Keratinocyte (primary cell): Measurements from ENCODE around the gene GNG14. TPM values are rescaled to one million over a fixed set of nuclear protein-coding genes. Genes with fewer than 3 reads are reported as not detected.

Source experiments
- DNase-seq: peaks from one replicate; pipeline ENCODE4 v3.0.0-alpha.2; 2011; ENCODE audit warnings: low read depth, missing footprints, low spot score
- FAIRE-seq: peaks from 2 replicates; lab custom pipeline; 2011; peaks lifted over from hg19 to GRCh38; lab: Jason Lieb, UNC
- H2AFZ ChIP-seq: 2 replicates; pipeline ENCODE4 v1.6.0; 2012; ENCODE audit warnings: low read length, control low read depth, inconsistent platforms; ENCODE audit not compliant: control insufficient read depth
- H3K27ac ChIP-seq: 2 replicates; pipeline ENCODE4 v1.5.1; 2011; ENCODE audit warnings: low read length; ENCODE audit not compliant: control insufficient read depth, insufficient read depth
- H3K27me3 ChIP-seq: 3 replicates; pipeline ENCODE4 v1.6.0; 2011; ENCODE audit warnings: low read length; ENCODE audit not compliant: control insufficient read depth, insufficient read depth; ENCODE audit errors: extremely low read depth
- H3K36me3 ChIP-seq, 2 experiments: 2 replicates in 1 of 2; 3 replicates in 1 of 2; pipeline ENCODE4 v1.5.1; 2011; ENCODE audit warnings: low read length in 2 of 2, mild to moderate bottlenecking in 1 of 2; ENCODE audit not compliant: control insufficient read depth in 2 of 2, insufficient read depth in 2 of 2; ENCODE audit errors: extremely low read depth in 1 of 2
- H3K4me1 ChIP-seq: 3 replicates; pipeline ENCODE4 v1.5.1; 2011; ENCODE audit warnings: low read length; ENCODE audit not compliant: control insufficient read depth, insufficient read depth; ENCODE audit errors: extremely low read depth
- H3K4me2 ChIP-seq: 3 replicates; pipeline ENCODE4 v1.6.0; 2011; ENCODE audit warnings: low read depth, low read length; ENCODE audit not compliant: control insufficient read depth, insufficient read depth; ENCODE audit errors: extremely low read depth
- H3K4me3 ChIP-seq, 3 experiments: fragments of 200-600 bp in 1 of 3; sonication (generic) in 1 of 3; 2 replicates in 2 of 3; 3 replicates in 1 of 3; pipeline ENCODE4 v1.5.1; 2011 to 2016; ENCODE audit warnings: low read length in 3 of 3, mild to moderate bottlenecking in 3 of 3, control low read depth in 2 of 3, inconsistent platforms in 1 of 3, low read depth in 1 of 3, mixed read lengths in 1 of 3, mixed run types in 1 of 3, moderate library complexity in 1 of 3; ENCODE audit not compliant: control insufficient read depth in 2 of 3, insufficient read depth in 2 of 3; ENCODE audit errors: extremely low read depth in 1 of 3
- H3K79me2 ChIP-seq: 2 replicates; pipeline ENCODE4 v1.6.0; 2012; ENCODE audit warnings: low read length; ENCODE audit not compliant: control insufficient read depth, insufficient read depth
- H3K9ac ChIP-seq: 3 replicates; pipeline ENCODE4 v1.6.0; 2011; ENCODE audit warnings: low read length; ENCODE audit not compliant: control insufficient read depth, insufficient read depth; ENCODE audit errors: extremely low read depth
- H3K9me1 ChIP-seq: 3 replicates; pipeline ENCODE4 v1.6.0; 2011; ENCODE audit warnings: low read length; ENCODE audit not compliant: control insufficient read depth, insufficient read depth; ENCODE audit errors: extremely low read depth
- H3K9me3 ChIP-seq: 2 replicates; pipeline ENCODE4 v1.5.1; 2012; ENCODE audit warnings: low read depth, low read length; ENCODE audit not compliant: control insufficient read depth
- H4K20me1 ChIP-seq: 3 replicates; pipeline ENCODE4 v1.6.0; 2011; ENCODE audit warnings: low read length; ENCODE audit not compliant: control insufficient read depth, insufficient read depth; ENCODE audit errors: extremely low read depth
- EZH2 ChIP-seq: IDR thresholded peaks from one replicate; pipeline ENCODE4 v1.6.1; 2012; ENCODE audit warnings: inconsistent platforms, mild to moderate bottlenecking, low read length, moderate library complexity
- dilution Hi-C: fragments of 300-500 bp; cut with MboI; formaldehyde crosslinking; loops from one replicate; pipeline ENCODE4 v1.7.0; 2020; ENCODE audit warnings: low sequenced_read_pairs; ENCODE audit not compliant: extremely low pct_ligation_motif_present
- polyA plus RNA-seq, 5 experiments: library from polyadenylated mRNA; depleted of rRNA in 3 of 5; stranded (reverse) in 3 of 5; stranded (forward) in 1 of 5; unstranded in 1 of 5; fragments of >200 nt; gene quantifications; 1 replicate in 1 of 5; 2 replicates in 3 of 5; 3 replicates in 1 of 5; pipeline versions ENCODE4 v1.2.1 to v1.2.3, GENCODE V29; 2011 to 2012; ENCODE audit warnings: missing spikeins in 2 of 5, low read depth in 1 of 5, low replicate concordance in 1 of 5
- TF ChIP-seq, protein P1 (sequence below), 3 experiments: IDR thresholded peaks in 1 of 3; conservative IDR thresholded peaks in 1 of 3; optimal IDR thresholded peaks in 1 of 3; 2 replicates in 2 of 3; 3 replicates in 1 of 3; pipeline versions ENCODE3 to v1.5.1; 2011; ENCODE audit warnings: low read length in 3 of 3, mild to moderate bottlenecking in 3 of 3, moderate library complexity in 2 of 3, control low read depth in 1 of 3, inconsistent platforms in 1 of 3; ENCODE audit not compliant: insufficient read depth in 2 of 3; ENCODE audit errors: extremely low read depth in 1 of 3

GNG14 gene
- polyA plus RNA-seq, 1 donor (not counting 4 experiments of a cell fraction or from before 2014, with no cell fraction given): not detected

DNA sequence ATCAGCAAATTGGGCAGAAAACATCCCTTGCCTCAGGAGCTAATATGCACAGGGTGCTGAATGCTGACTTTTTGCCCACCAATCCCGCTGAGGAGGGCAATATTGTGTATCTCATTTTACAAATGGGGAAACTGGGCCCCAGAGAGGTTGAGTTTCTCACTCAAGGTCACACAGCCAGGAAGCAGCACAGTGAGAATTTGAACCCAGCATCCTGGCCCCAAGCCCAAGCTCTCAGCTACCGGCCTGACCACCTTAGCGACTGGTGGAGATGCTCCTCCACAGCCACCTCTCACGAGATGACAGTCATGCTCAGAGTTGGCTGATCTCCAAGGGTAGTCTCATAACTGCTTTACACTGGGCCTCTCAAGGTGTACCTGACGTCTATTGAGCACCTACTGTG lies 5.2 kb downstream of the GNG14 start:
- Histone ChIP-seq H3K4me2 (no peak overlapping the region), H3K4me3 (no peak overlapping the region), H3K79me2 (peaks cover 4% of the 10 kb centered on the region), H3K4me1 (peaks cover 6% of the 10 kb centered on the region), H3K27me3 (no peaks in the 10 kb centered on the region), H3K27ac (no peak overlapping the region), H4K20me1 (no peaks in the 10 kb centered on the region), H2AFZ (no peak overlapping the region), H3K36me3 (peaks cover 13% of the 10 kb centered on the region in 2 experiments), H3K9me1 (peaks cover 4% of the 10 kb centered on the region), H3K9me3 (no peaks in the 10 kb centered on the region), H3K9ac (no peak overlapping the region)
- no peak for FAIRE-seq
- TF ChIP-seq, protein P1, sequence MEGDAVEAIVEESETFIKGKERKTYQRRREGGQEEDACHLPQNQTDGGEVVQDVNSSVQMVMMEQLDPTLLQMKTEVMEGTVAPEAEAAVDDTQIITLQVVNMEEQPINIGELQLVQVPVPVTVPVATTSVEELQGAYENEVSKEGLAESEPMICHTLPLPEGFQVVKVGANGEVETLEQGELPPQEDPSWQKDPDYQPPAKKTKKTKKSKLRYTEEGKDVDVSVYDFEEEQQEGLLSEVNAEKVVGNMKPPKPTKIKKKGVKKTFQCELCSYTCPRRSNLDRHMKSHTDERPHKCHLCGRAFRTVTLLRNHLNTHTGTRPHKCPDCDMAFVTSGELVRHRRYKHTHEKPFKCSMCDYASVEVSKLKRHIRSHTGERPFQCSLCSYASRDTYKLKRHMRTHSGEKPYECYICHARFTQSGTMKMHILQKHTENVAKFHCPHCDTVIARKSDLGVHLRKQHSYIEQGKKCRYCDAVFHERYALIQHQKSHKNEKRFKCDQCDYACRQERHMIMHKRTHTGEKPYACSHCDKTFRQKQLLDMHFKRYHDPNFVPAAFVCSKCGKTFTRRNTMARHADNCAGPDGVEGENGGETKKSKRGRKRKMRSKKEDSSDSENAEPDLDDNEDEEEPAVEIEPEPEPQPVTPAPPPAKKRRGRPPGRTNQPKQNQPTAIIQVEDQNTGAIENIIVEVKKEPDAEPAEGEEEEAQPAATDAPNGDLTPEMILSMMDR (optimal IDR thresholded peaks at IDR 0.05 in 1 of 3, IDR thresholded peaks at IDR 0.05 in 1 of 3, conservative IDR thresholded peaks at IDR 0.05 in 1 of 3; ENCODE audit: extremely low read depth in 1 of 3, insufficient read depth in 2 of 3, low read length in 3 of 3): no peak
- no peak for TF ChIP-seq EZH2
- no peak for DNase-seq
- dilution Hi-C loops: no loop called here

DNA sequence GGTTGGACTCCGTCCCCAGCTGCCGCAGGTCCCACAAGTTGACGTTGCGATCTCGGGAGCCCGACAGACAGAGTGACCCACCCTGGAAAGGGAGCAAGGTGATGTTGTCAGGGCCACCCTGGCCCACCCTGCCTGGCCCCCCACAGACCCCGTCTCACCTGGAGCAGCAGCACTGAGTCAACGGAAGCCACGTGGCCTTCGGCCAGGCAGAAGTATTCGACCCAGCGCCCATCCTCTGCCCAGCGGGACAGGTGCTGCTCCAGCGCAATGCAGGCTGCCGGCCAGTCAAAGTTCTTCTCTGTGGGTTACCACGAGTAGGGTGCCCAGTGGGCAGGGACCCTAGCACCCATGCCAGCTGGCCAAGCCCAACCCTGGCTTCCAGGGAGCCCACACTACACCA lies 6.8 kb downstream of the GNG14 start:
- no peak overlapping the region for H3K9ac ChIP-seq
- peaks cover 6% of the 10 kb centered on the region for H3K4me1 ChIP-seq
- H3K9me3 ChIP-seq: no peaks in the 10 kb centered on the region
- no peaks in the 10 kb centered on the region for H4K20me1 ChIP-seq
- TF ChIP-seq, protein P1 (optimal IDR thresholded peaks at IDR 0.05 in 1 of 3, IDR thresholded peaks at IDR 0.05 in 1 of 3, conservative IDR thresholded peaks at IDR 0.05 in 1 of 3; ENCODE audit: extremely low read depth in 1 of 3, insufficient read depth in 2 of 3, low read length in 3 of 3): no peak
- TF ChIP-seq EZH2: no peak
- peaks cover 7 to 14% of the 10 kb centered on the region in 2 experiments for H3K36me3 ChIP-seq
- H3K4me2 ChIP-seq: no peak overlapping the region
- H3K79me2 ChIP-seq: peaks cover 4% of the 10 kb centered on the region
- no peak overlapping the region for H2AFZ ChIP-seq
- H3K27ac ChIP-seq: no peak overlapping the region
- no peak overlapping the region for H3K4me3 ChIP-seq
- peaks cover 4% of the 10 kb centered on the region for H3K9me1 ChIP-seq
- dilution Hi-C loops: no loop called here
- FAIRE-seq (no peak), DNase-seq (no peak)
- no peaks in the 10 kb centered on the region for H3K27me3 ChIP-seq
